Adrenal gland (tissue), 12 donors: ENCODE results near the gene TRIM46. TPM values are rescaled to one million over a fixed set of nuclear protein-coding genes. Genes with fewer than 3 reads are reported as not detected.

Experiments used
- DNase-seq, 7 donors: peaks; one replicate each; pipeline ENCODE4 v3.0.0-alpha.2; 2019 to 2020
- H3K27ac ChIP-seq, 5 donors: fragments of 200-600 bp; sonication (generic) in 4 of 5; 1 replicate in 3 of 5; 2 replicates in 2 of 5; pipeline versions ENCODE4 v1.5.1 to v1.8.0; 2016 to 2020; ENCODE audit warnings: mild to moderate bottlenecking in 1 of 5
- H3K27me3 ChIP-seq: fragments of 200-600 bp; 2 replicates; pipeline ENCODE4 v1.8.0; 2021
- H3K36me3 ChIP-seq, 2 donors: fragments of 200-600 bp; replicated peaks in 1 of 2; 1 replicate in 1 of 2; 2 replicates in 1 of 2; pipeline versions ENCODE4 v1.5.1 to v1.8.0; 2018 to 2022
- H3K4me1 ChIP-seq, 2 donors: fragments of 200-600 bp; replicated peaks in 1 of 2; 1 replicate in 1 of 2; 2 replicates in 1 of 2; pipeline versions ENCODE4 v1.5.1 to v1.8.0; 2018 to 2021
- H3K4me3 ChIP-seq, 4 donors: fragments of 200-600 bp; sonication (generic) in 3 of 4; one replicate each; pipeline ENCODE4 v1.5.1; 2016 to 2018
- H3K9me3 ChIP-seq, 3 donors: fragments of 200-600 bp; sonication (generic) in 1 of 3; replicated peaks in 1 of 3; 1 replicate in 2 of 3; 2 replicates in 1 of 3; pipeline versions ENCODE4 v1.5.1 to v1.8.0; 2016 to 2021
- POLR2A ChIP-seq, 2 donors: fragments of 450-650 bp; IDR thresholded peaks; one replicate each; pipeline ENCODE4 v1.6.1; 2017; ENCODE audit warnings: antibody characterized with exemption in 2 of 2, mild to moderate bottlenecking in 2 of 2, moderate library complexity in 1 of 2
- WGBS, 4 donors: extraction: QIAGEN DNeasy Blood & Tissue Kit in 2 of 4; methylation state at CpG; one replicate each; pipeline versions ENCODE4 v1.1.5 to v1.1.7; 2013 to 2017; 5-methylcytosine and 5-hydroxymethylcytosine counted together
- intact Hi-C, 2 donors: fragments of 100-400 bp; cut with DNase I; formaldehyde crosslinking; loops; one replicate each; pipeline versions ENCODE4 v1.14.1 to v1.15.0; 2022 to 2023
- polyA plus RNA-seq, 3 donors: library from polyadenylated mRNA; stranded (reverse); fragments of 200-250 nt in 2 of 3; fragments of 350-450 nt in 1 of 3; fragmentation: Illumina TruSeq in 1 of 3; extraction: RNeasy Lipid Tissue Mini Kit (QIAGEN cat#74804) in 1 of 3; gene quantifications; one replicate each; pipeline ENCODE4 v1.2.3, GENCODE V29; 2013 to 2014
- total RNA-seq, 9 donors: library from RNA; depleted of rRNA in 4 of 9; stranded (reverse); fragments of >200 nt in 4 of 9; fragments of 120-200 nt in 1 of 9; fragmentation: NEBNext Ultra II Directional in 1 of 9; extraction: Animal tissue kit (Norgen Biotek cat#: 25700) in 1 of 9; gene quantifications; one replicate each; pipeline versions ENCODE4 v1.1.0 to v1.2.4, GENCODE V29; 2013 to 2023
- TF ChIP-seq, protein P1 (sequence below), 6 experiments: fragments of 450-650 bp in 4 of 6; fragments of 200-600 bp in 2 of 6; sonication (generic) in 1 of 6; IDR thresholded peaks; 1 replicate in 5 of 6; 2 replicates in 1 of 6; pipeline versions ENCODE4 v1.5.1 to v1.8.0; 2016 to 2021; ENCODE audit warnings: antibody characterized with exemption in 6 of 6, mild to moderate bottlenecking in 2 of 6, moderate library complexity in 1 of 6
- donor health status: healthy with polysubstance abuse.
- donor health status: Bipolar disorder and iron deficiency.
- donor health status: DM: yes; HTN: yes; CAD: no.
- donor health status: DM: no; HTN: no; CAD: no.
- donor health status: DM: no; HTN: no; CAD: no.
- donor health status: DM: yes; HTN: yes; CAD: no.

The TRIM46 gene
- total and polyA plus RNA-seq, 12 donors: 0.19 to 5.6 (median 0.59) TPM; not detected in 2

DNA sequence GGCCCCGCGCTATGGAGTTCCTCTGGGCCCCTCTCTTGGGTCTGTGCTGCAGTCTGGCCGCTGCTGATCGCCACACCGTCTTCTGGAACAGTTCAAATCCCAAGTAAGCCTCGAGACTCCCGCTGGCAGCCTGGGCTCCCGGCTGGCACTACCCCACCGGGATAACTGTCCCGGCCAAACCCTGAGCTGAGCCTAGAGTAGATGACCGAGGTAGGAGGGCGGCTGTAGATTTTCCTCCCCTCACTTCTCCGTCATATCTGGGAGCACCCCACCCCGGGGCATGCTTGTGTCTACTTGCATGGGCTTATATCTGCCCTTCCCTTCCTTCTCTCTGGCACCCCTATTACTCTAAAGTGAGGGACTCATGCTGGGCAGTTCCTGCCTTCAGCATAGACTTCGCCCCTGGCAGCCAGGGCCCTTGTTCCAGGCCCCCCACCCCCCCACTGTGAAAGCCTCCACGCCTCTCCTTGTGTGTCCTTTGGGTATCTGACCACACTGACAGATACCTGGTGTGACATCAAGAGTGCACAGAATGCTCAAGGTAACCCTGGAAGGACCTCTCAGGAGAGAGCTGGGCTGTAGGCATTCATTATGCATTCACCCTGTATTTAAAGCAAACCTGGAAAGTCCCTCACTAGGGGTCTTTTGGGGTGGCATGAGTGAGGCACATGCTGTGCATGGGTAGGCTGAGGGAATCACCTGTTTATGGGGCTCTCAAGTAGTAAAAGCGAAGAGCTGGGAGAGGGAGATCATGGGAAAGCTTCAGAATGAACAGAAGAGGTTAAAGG lies 45.5 kb upstream of the TRIM46 start:
- H3K27ac ChIP-seq: peak overlapping the region in 4 of 5 donors; percentile 30 to 81 (median 70)

GRCh38 chr1:155128755-155129473 lies 44.7 kb upstream of the TRIM46 start:
- Histone ChIP-seq H3K36me3 (peaks cover 0 to 27% of the 10 kb centered on the region in 2 donors), H3K27me3 (no peaks in the 10 kb centered on the region), H3K4me3 (peak overlapping the region in 3 of 4 donors; percentile 21 to 71 (median 45)), H3K27ac (peak overlapping the region in 4 of 5 donors; percentile 30 to 81 (median 70)), H3K9me3 (no peaks in the 10 kb centered on the region), H3K4me1 (peaks cover 28 to 39% of the 10 kb centered on the region in 2 donors)
- intact Hi-C loops: loop anchor here in 1 of 2 donors (5.0 kb wide), 1 partner anchor 37 kb away; no protein-coding TSS in a partner anchor
- WGBS, 4 donors: 3 to 14% (median 10%) methylated on average over 13 to 14 of the region's 14 CpGs
- DNase-seq: peak; percentile 43 to 70 (median 57)
- peak in 1 of 2 donors; percentile 42 for TF ChIP-seq POLR2A (IDR thresholded peaks at IDR 0.05)
- TF ChIP-seq, protein P1, sequence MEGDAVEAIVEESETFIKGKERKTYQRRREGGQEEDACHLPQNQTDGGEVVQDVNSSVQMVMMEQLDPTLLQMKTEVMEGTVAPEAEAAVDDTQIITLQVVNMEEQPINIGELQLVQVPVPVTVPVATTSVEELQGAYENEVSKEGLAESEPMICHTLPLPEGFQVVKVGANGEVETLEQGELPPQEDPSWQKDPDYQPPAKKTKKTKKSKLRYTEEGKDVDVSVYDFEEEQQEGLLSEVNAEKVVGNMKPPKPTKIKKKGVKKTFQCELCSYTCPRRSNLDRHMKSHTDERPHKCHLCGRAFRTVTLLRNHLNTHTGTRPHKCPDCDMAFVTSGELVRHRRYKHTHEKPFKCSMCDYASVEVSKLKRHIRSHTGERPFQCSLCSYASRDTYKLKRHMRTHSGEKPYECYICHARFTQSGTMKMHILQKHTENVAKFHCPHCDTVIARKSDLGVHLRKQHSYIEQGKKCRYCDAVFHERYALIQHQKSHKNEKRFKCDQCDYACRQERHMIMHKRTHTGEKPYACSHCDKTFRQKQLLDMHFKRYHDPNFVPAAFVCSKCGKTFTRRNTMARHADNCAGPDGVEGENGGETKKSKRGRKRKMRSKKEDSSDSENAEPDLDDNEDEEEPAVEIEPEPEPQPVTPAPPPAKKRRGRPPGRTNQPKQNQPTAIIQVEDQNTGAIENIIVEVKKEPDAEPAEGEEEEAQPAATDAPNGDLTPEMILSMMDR (IDR thresholded peaks at IDR 0.05): no peak

More for the DNA sequence above, 45.5 kb upstream of the TRIM46 start:
- peaks cover 0 to 19% of the 10 kb centered on the region in 2 donors for H3K36me3 ChIP-seq
- peaks cover 28 to 39% of the 10 kb centered on the region in 2 donors for H3K4me1 ChIP-seq
- H3K27me3 ChIP-seq: no peaks in the 10 kb centered on the region
- intact Hi-C loops: loop anchor here in 1 of 2 donors (5.0 kb wide), 1 partner anchor 36 kb away; no protein-coding TSS in a partner anchor
- TF ChIP-seq POLR2A (IDR thresholded peaks at IDR 0.05): no peak
- TF ChIP-seq, protein P1 (IDR thresholded peaks at IDR 0.05): no peak
- no peak for DNase-seq
- 4 to 25% (median 6%) methylated on average over 5 to 17 of the region's 17 CpGs for WGBS, 4 donors
- peak overlapping the region in 3 of 4 donors; percentile 28 to 71 (median 45) for H3K4me3 ChIP-seq
- no peaks in the 10 kb centered on the region for H3K9me3 ChIP-seq

DNA sequence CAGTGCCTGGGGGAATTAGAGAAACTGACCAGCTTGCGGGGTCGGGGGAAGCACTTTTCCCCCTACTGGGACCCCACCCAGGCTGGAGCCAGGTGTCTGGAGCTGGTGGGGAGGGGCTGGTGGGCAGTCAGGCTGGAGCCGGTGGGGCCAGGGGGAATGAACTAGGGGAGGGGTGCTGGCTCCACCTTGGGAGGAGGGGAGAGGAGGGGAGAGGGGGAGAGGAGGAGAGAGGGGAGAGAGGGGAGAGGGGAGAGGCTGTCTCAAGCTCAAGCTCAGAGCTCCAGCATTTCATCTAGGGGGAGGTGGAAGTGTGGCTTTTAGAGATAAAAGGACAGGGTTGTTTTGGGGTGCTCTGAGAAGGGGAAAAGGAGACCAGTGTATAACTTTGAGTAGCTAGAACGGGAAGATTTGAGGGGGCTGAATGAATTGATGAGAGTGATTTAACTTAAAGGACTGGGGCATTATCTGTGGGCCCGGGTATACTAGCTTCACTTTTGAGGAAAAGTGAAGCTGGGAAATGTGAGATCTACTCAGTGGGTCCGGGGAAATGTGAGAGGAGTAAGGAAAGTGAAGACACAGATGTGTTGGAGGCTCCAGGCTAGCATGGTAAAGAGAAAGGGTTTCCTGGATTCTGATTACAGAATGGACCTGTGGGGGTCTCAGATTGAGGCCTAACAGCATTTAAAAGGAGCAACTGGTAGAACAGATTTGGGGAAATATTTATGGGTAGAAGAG lies 43.2 kb upstream of the TRIM46 start:
- H3K27ac ChIP-seq: peak overlapping the region in 4 of 5 donors; percentile 13 to 81 (median 70)
- WGBS, 4 donors: 38 to 50% (median 46%) methylated on average over 5 to 6 of the region's 6 CpGs
- H3K9me3 ChIP-seq: no peaks in the 10 kb centered on the region
- no peak for TF ChIP-seq POLR2A (IDR thresholded peaks at IDR 0.05)
- TF ChIP-seq, protein P1 (IDR thresholded peaks at IDR 0.05): no peak
- no peaks in the 10 kb centered on the region for H3K27me3 ChIP-seq
- intact Hi-C loops: no loop called here
- H3K4me1 ChIP-seq: peaks cover 33 to 49% of the 10 kb centered on the region in 2 donors
- H3K36me3 ChIP-seq: peaks cover 0 to 33% of the 10 kb centered on the region in 2 donors
- no peak for DNase-seq
- H3K4me3 ChIP-seq: peak overlapping the region in 2 of 4 donors; percentile 16 to 71
